Type B pancreatic cell (in vitro differentiated cells): ENCODE measurements around the gene CMKLR1. TPM values are rescaled to one million over a fixed set of nuclear protein-coding genes. Genes with fewer than 3 reads are reported as not detected.

Experiments used
- DNase-seq: peaks from one replicate; pipeline ENCODE4 v3.0.0; 2021; ENCODE audit warnings: mixed read lengths; ENCODE audit not compliant: unreplicated experiment; ENCODE audit errors: extremely low spot score
- H3K27ac Mint-ChIP-seq: 2 replicates; pipeline ENCODE4 v1.8.0; 2021; ENCODE audit warnings: mild to moderate bottlenecking, mixed read lengths
- H3K27me3 Mint-ChIP-seq: 2 replicates; pipeline ENCODE4 v1.8.0; 2021; ENCODE audit warnings: mixed read lengths
- H3K36me3 Mint-ChIP-seq: 2 replicates; pipeline ENCODE4 v1.8.0; 2021; ENCODE audit warnings: mixed read lengths
- H3K4me1 Mint-ChIP-seq: one replicate; pipeline ENCODE4 v1.8.0; 2021; ENCODE audit warnings: mixed read lengths; ENCODE audit not compliant: unreplicated experiment
- H3K4me3 Mint-ChIP-seq: 2 replicates; pipeline ENCODE4 v1.8.0; 2021; ENCODE audit warnings: mild to moderate bottlenecking, mixed read lengths
- H3K9me3 Mint-ChIP-seq: 2 replicates; pipeline ENCODE4 v1.8.0; 2021; ENCODE audit warnings: mixed read lengths
- CTCF ChIP-seq: fragments of 200-600 bp; sonication (generic); conservative IDR thresholded peaks from 2 replicates; pipeline ENCODE4 v1.5.0; 2021; ENCODE audit warnings: antibody characterized with exemption, mild to moderate bottlenecking
- total RNA-seq: library from RNA; stranded (reverse); gene quantifications from 2 replicates; pipeline ENCODE4 v1.2.1, GENCODE V29; 2021; ENCODE audit warnings: low replicate concordance

CMKLR1 gene
- total RNA-seq, 1 donor from 2014 or later: 0.97 TPM

GRCh38 chr12:108265505-108265904 is 73.6 kb downstream of the CMKLR1 start:
- Mint-ChIP-seq H3K9me3 (peaks cover 7% of the 10 kb centered on the region), H3K27me3 (peaks cover 29% of the 10 kb centered on the region), H3K4me3 (no peak overlapping the region), H3K4me1 (no peaks in the 10 kb centered on the region), H3K36me3 (no peaks in the 10 kb centered on the region), H3K27ac (no peak overlapping the region)
- no peak for DNase-seq
- TF ChIP-seq CTCF: no peak

- Mint-ChIP-seq H3K4me1 (peaks cover 9% of the 10 kb centered on the region), H3K4me3 (no peak overlapping the region), H3K36me3 (no peaks in the 10 kb centered on the region), H3K27me3 (peaks cover 27% of the 10 kb centered on the region), H3K27ac (no peak overlapping the region), H3K9me3 (peaks cover 19% of the 10 kb centered on the region)
- DNase-seq: no peak
- TF ChIP-seq CTCF: no peak
These were observed 78.1 kb downstream of the CMKLR1 start for GRCh38 chr12:108260969-108261368.

GRCh38 chr12:108260039-108260438 is 79.1 kb downstream of the CMKLR1 start:
- Mint-ChIP-seq H3K4me1 (peaks cover 11% of the 10 kb centered on the region), H3K27ac (no peak overlapping the region), H3K9me3 (peaks cover 19% of the 10 kb centered on the region), H3K27me3 (peaks cover 21% of the 10 kb centered on the region), H3K36me3 (no peaks in the 10 kb centered on the region), H3K4me3 (no peak overlapping the region)
- TF ChIP-seq CTCF: no peak
- no peak for DNase-seq

DNA sequence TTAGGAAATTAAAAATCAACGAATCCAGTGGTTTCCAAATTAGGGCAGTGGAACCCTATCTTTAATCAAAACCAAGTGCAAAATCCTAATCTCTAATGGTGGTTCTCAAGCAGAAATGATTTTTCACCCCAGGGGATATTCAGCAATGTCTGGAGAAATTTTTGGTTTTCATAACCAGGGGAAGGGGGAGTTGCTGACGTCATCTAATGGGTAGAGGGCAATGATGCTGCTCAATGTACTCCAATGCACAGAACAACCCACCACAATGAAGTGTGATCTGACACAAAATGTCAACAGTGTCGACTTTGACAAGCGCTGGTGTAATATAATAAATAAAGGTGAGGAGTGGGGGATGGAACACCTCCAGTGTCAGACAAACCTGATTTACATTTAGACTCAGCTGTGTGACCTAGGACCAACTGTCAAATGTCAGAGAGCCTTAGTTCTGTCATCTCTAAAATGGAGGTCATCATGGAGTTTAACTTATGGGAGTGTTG is 81.5 kb downstream of the CMKLR1 start:
- TF ChIP-seq CTCF: no peak
- Mint-ChIP-seq H3K27me3 (peaks cover 10% of the 10 kb centered on the region), H3K27ac (no peak overlapping the region), H3K4me1 (peaks cover 31% of the 10 kb centered on the region), H3K4me3 (no peak overlapping the region), H3K9me3 (peaks cover 19% of the 10 kb centered on the region), H3K36me3 (no peaks in the 10 kb centered on the region)
- DNase-seq: no peak

DNA sequence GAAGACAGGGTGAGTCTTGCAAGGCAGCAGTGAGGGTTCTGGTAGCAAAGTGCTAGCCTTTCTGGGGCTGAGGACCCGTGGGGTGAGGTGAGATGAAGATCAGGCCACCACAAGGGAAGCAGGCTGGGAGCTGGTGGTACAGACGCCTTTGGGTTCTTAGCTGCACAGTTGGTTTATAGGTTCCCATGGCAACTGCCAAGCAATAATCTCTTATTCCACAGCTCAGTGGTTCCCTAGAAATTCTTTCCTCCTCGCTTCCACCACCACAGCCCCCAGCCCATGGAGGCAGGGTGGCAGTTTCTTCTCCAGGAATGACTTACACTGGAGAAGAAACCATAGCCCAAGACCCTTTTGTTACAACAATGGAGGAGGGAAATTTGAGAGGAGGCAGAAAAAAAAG is 82.1 kb downstream of the CMKLR1 start:
- Mint-ChIP-seq H3K9me3 (peaks cover 16% of the 10 kb centered on the region), H3K4me1 (peaks cover 37% of the 10 kb centered on the region), H3K36me3 (no peaks in the 10 kb centered on the region), H3K4me3 (no peak overlapping the region), H3K27me3 (peaks cover 9% of the 10 kb centered on the region), H3K27ac (no peak overlapping the region)
- DNase-seq: no peak
- TF ChIP-seq CTCF: no peak

DNA sequence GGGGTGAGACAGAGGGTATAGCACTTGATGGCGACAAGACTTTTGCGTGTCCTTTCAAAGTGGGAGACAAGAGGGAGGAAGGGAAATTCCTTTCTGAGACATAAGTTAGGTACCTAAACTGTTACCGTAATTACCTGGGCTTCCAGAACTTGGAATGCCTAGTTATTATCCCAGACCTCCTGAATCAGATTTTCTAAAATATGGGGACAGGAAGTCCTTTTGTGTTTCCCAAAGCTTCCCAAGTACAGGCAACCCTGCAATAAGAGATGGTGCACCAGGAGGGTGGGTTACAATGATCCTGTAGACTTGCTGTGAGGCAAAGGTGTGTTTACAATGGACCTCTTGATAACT is 83.9 kb downstream of the CMKLR1 start:
- no peak for DNase-seq
- no peaks in the 10 kb centered on the region for H3K36me3 Mint-ChIP-seq
- H3K27ac Mint-ChIP-seq: no peak overlapping the region
- peaks cover 10% of the 10 kb centered on the region for H3K9me3 Mint-ChIP-seq
- peaks cover 37% of the 10 kb centered on the region for H3K4me1 Mint-ChIP-seq
- peaks cover 12% of the 10 kb centered on the region for H3K27me3 Mint-ChIP-seq
- H3K4me3 Mint-ChIP-seq: no peak overlapping the region
- no peak for TF ChIP-seq CTCF
